HuH-7.5 (cell line): Measurements from ENCODE around the gene CCDC92B.

Source experiments
- DNase-seq: peaks from one replicate; pipeline ENCODE4 v3.0.0; 2011; ENCODE audit warnings: low spot score

The CCDC92B gene

GRCh38 chr17:2721603-2722002 lies 27.8 kb downstream of the CCDC92B start:
- no peak for DNase-seq

- no peak for DNase-seq
Observed at GRCh38 chr17:2719861-2720260, 29.6 kb downstream of the CCDC92B start.

GRCh38 chr17:2718150-2718938 lies 31.1 kb downstream of the CCDC92B start:
- no peak for DNase-seq

- DNase-seq = no peak
Observed at GRCh38 chr17:2716649-2717048, 32.8 kb downstream of the CCDC92B start.

GRCh38 chr17:2713881-2714280 lies 35.6 kb downstream of the CCDC92B start:
- no peak for DNase-seq

- no peak for DNase-seq
Observed at GRCh38 chr17:2712300-2713043, 37.0 kb downstream of the CCDC92B start.

- DNase-seq = peak; percentile 91
Observed at GRCh38 chr17:2711608-2712299, 37.7 kb downstream of the CCDC92B start, which contains the start of gene CLUH. Gene CLUH, minus strand, starts transcription at chr17:2711764. Its CDS starts 103 bp downstream, at chr17:2711661.

GRCh38 chr17:2710803-2711607 lies 38.4 kb downstream of the CCDC92B start:
- peak; percentile 86 for DNase-seq

GRCh38 chr17:2710071-2710802 lies 39.2 kb downstream of the CCDC92B start:
- DNase-seq = no peak

GRCh38 chr17:2709183-2709661 lies 40.2 kb downstream of the CCDC92B start:
- no peak for DNase-seq

GRCh38 chr17:2708585-2709182 lies 40.8 kb downstream of the CCDC92B start:
- DNase-seq = no peak

GRCh38 chr17:2707721-2708584 lies 41.5 kb downstream of the CCDC92B start:
- peak; percentile 79 for DNase-seq

GRCh38 chr17:2706911-2707510 lies 42.4 kb downstream of the CCDC92B start:
- no peak for DNase-seq

GRCh38 chr17:2705888-2706795 lies 43.3 kb downstream of the CCDC92B start:
- DNase-seq = no peak

- no peak for DNase-seq
Observed at GRCh38 chr17:2705263-2705662, 44.2 kb downstream of the CCDC92B start.

- no peak for DNase-seq
Observed at GRCh38 chr17:2704890-2705248, 44.6 kb downstream of the CCDC92B start.

GRCh38 chr17:2704031-2704889 lies 45.2 kb downstream of the CCDC92B start:
- DNase-seq = no peak
